Measurements from ENCODE around the gene HJV.

HJV gene

DNA sequence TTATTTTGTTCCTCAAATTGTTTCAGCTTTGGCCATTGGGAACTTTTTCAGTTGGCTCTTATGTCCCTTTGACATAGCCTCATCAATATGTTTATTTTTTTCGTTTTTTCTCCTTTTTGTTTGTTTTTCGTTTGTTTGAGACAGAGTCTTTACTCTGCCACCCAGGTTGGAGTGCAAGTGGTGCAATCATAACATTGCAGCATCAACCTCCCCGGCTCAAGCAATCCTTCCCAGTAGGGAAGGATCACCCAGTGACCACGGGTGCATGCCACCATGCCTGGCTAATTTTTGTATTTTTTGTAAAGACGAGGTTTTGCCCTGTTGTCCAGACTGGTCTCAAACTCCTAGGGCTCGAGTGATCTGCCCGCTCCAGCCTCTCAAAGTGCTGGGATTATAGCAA is 49.0 kb downstream of the HJV start:
- no peak for DNase-seq
